ENCODE data around the gene EXD3.

DNA sequence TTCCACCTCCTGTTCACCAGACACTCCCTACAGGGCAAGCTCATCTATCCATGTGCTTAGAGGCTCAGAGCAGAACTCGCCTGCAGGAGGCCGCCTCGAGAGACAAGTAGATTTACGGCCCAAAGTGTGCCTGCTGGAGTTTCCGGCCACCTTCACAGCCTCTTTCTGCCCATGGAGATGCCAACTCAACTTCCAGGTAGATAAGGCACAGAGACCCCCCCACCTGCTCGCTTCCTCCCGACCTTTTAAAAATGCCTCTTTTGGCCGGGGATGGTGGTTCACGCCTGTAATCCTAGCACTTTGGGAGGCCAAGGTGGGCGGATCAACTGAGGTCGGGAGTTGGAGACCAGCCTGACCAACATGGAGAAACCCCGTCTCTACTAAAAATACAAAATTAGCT is 46.6 kb downstream of the EXD3 start:
- TF ChIP-seq EP300 (IDR thresholded peaks at IDR 0.05): no peak
- no peak for TF ChIP-seq POLR2A (IDR thresholded peaks at IDR 0.05)
- TF ChIP-seq POLR2AphosphoS5 (IDR thresholded peaks at IDR 0.05): no peak

Data from sigmoid colon (tissue), 4 donors.